Body of pancreas (tissue), 4 donors: ENCODE results near the gene ACAP2.

Experiments used
- CTCF ChIP-seq, 7 experiments: fragments of 450-650 bp in 4 of 7; fragments of 200-600 bp in 3 of 7; sonication (generic) in 3 of 7; IDR thresholded peaks; one replicate each; pipeline ENCODE4 v1.5.1; 2016 to 2019; ENCODE audit warnings: antibody characterized with exemption in 7 of 7
- POLR2A ChIP-seq, 3 donors: fragments of 450-650 bp; IDR thresholded peaks; one replicate each; pipeline ENCODE4 v1.6.1; 2016; ENCODE audit warnings: antibody characterized with exemption in 3 of 3, mild to moderate bottlenecking in 2 of 3

DNA sequence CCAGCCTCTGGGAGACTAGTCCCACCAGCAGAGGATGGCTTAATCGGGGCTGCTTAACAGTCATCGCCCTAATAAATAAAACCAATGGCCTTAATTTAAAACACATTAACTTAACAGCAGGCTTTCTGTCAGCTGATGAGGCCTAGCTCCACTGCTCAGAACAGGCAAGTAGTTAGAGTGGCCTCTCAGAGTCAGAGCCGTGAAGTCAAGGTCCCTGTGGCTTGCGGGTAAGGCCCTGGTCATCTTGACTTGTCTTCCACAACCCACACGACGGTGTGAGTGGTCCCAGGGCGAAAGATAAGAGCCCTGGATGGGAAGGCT is 183.7 kb downstream of the ACAP2 start:
- TF ChIP-seq POLR2A (IDR thresholded peaks at IDR 0.05) (no peak), CTCF (IDR thresholded peaks at IDR 0.05) (no peak)
